ENCODE data around the gene KIAA1614.

The KIAA1614 gene

GRCh38 chr1:180951186-180951745 is 38.6 kb downstream of the KIAA1614 start:
- Histone ChIP-seq H3K27me3 (replicated peaks; ENCODE audit: control insufficient read depth, insufficient read depth, low read length) (no peaks in the 10 kb centered on the region), H3K36me3 (ENCODE audit: control insufficient read depth, insufficient read depth, low read length) (no peaks in the 10 kb centered on the region; the same call in none of the 2 replicates), H3K4me3 (replicated peaks; ENCODE audit: low read depth, low read length) (no peak overlapping the region)
- TF ChIP-seq, protein P1, sequence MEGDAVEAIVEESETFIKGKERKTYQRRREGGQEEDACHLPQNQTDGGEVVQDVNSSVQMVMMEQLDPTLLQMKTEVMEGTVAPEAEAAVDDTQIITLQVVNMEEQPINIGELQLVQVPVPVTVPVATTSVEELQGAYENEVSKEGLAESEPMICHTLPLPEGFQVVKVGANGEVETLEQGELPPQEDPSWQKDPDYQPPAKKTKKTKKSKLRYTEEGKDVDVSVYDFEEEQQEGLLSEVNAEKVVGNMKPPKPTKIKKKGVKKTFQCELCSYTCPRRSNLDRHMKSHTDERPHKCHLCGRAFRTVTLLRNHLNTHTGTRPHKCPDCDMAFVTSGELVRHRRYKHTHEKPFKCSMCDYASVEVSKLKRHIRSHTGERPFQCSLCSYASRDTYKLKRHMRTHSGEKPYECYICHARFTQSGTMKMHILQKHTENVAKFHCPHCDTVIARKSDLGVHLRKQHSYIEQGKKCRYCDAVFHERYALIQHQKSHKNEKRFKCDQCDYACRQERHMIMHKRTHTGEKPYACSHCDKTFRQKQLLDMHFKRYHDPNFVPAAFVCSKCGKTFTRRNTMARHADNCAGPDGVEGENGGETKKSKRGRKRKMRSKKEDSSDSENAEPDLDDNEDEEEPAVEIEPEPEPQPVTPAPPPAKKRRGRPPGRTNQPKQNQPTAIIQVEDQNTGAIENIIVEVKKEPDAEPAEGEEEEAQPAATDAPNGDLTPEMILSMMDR (IDR thresholded peaks at IDR 0.05; ENCODE audit: insufficient read depth, low read length, poor library complexity, severe bottlenecking): no peak
- no peak for DNase-seq (ENCODE audit: extremely low read depth, insufficient read length)

GRCh38 chr1:180951836-180952656 is 39.3 kb downstream of the KIAA1614 start:
- TF ChIP-seq, protein P1 (IDR thresholded peaks at IDR 0.05; ENCODE audit: insufficient read depth, low read length, poor library complexity, severe bottlenecking): no peak
- Histone ChIP-seq H3K4me3 (replicated peaks; ENCODE audit: low read depth, low read length) (no peak overlapping the region), H3K27me3 (replicated peaks; ENCODE audit: control insufficient read depth, insufficient read depth, low read length) (no peaks in the 10 kb centered on the region), H3K36me3 (ENCODE audit: control insufficient read depth, insufficient read depth, low read length) (no peaks in the 10 kb centered on the region; the same call in none of the 2 replicates)
- no peak for DNase-seq (ENCODE audit: extremely low read depth, insufficient read length)

DNA sequence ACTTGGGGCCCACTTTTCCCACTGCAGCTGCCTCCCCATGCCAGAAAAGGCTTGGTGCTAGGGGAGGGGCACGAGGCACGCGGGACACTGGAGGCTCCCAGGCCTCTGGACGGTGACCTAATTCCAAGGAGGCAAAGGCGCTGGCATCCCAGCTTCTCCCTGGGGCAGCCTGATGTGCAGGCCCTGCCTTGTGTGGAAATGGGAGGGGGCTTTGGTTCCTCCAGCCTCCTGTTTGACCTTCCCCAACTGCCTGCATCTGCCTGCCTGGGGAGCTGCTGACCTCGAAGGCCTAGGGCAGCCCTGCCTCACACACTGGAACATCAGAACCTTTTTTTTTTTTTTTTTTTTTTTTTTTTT is 39.9 kb downstream of the KIAA1614 start:
- H3K36me3 ChIP-seq (ENCODE audit: control insufficient read depth, insufficient read depth, low read length): peaks cover 3% of the 10 kb centered on the region
- no peak for DNase-seq (ENCODE audit: extremely low read depth, insufficient read length)
- no peaks in the 10 kb centered on the region for H3K27me3 ChIP-seq (replicated peaks; ENCODE audit: control insufficient read depth, insufficient read depth, low read length)
- no peak overlapping the region for H3K4me3 ChIP-seq (replicated peaks; ENCODE audit: low read depth, low read length)
- TF ChIP-seq, protein P1 (IDR thresholded peaks at IDR 0.05; ENCODE audit: insufficient read depth, low read length, poor library complexity, severe bottlenecking): no peak

- H3K36me3 ChIP-seq (ENCODE audit: control insufficient read depth, insufficient read depth, low read length): peaks cover 3% of the 10 kb centered on the region
- TF ChIP-seq, protein P1 (IDR thresholded peaks at IDR 0.05; ENCODE audit: insufficient read depth, low read length, poor library complexity, severe bottlenecking): no peak
- no peak for DNase-seq (ENCODE audit: extremely low read depth, insufficient read length)
- H3K27me3 ChIP-seq (replicated peaks; ENCODE audit: control insufficient read depth, insufficient read depth, low read length): no peaks in the 10 kb centered on the region
- H3K4me3 ChIP-seq (replicated peaks; ENCODE audit: low read depth, low read length): peak overlapping the region; percentile 65
Observed at GRCh38 chr1:180953291-180954004, 40.8 kb downstream of the KIAA1614 start.

GRCh38 chr1:180954005-180954800 is 41.5 kb downstream of the KIAA1614 start:
- Histone ChIP-seq H3K36me3 (ENCODE audit: control insufficient read depth, insufficient read depth, low read length) (peaks cover 3% of the 10 kb centered on the region), H3K4me3 (replicated peaks; ENCODE audit: low read depth, low read length) (peak overlapping the region; percentile 65), H3K27me3 (replicated peaks; ENCODE audit: control insufficient read depth, insufficient read depth, low read length) (no peaks in the 10 kb centered on the region)
- TF ChIP-seq, protein P1 (IDR thresholded peaks at IDR 0.05; ENCODE audit: insufficient read depth, low read length, poor library complexity, severe bottlenecking): no peak
- peak; percentile 75 for DNase-seq (ENCODE audit: extremely low read depth, insufficient read length)

All from GM06990 (cell line).